Astrocyte of the cerebellum (primary cell): ENCODE measurements around the gene IL23R.
"Not testable (repeated sequence)": the region's sequence is repeated elsewhere in the genome, so short reads cannot be mapped to it uniquely, and the experiment has no call there.

Source experiments
- DNase-seq: peaks from one replicate; pipeline ENCODE4 v3.0.0-alpha.2; 2011; ENCODE audit warnings: low read depth
- H3K4me3 ChIP-seq: 2 replicates; pipeline ENCODE4 v1.5.1; 2011; ENCODE audit warnings: mild to moderate bottlenecking, low read depth, low read length, moderate library complexity
- CTCF ChIP-seq: IDR thresholded peaks from 2 replicates; pipeline ENCODE4 v1.5.1; 2012; ENCODE audit warnings: low read length, low read depth, moderate library complexity, mild to moderate bottlenecking; ENCODE audit errors: missing control alignments
- in situ Hi-C: cut with HindIII; loops from 2 replicates; pipeline ENCODE4 v1.10.0; 2017; ENCODE audit warnings: low sequenced_read_pairs

The IL23R gene

DNA sequence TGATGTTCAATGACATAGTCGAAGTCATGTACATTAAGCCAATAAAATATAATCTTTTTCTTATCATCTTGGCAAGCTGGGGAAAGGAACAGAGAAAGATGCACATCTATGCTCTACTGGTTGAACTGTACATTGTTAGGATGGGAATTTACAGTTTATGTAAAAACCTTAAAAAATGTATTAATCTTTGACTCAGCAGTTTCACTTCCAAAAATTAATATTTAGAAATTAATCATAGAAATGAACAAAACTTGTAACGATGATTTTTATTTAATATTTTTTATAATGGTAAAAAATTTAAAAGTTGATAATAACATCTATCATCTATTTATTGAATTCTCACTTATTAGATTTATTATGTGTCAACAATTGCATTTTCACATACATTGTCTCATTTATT is 25.8 kb upstream of the IL23R start:
- no peak overlapping the region for H3K4me3 ChIP-seq
- in situ Hi-C loops: no loop called here
- no peak for TF ChIP-seq CTCF
- DNase-seq: no peak

DNA sequence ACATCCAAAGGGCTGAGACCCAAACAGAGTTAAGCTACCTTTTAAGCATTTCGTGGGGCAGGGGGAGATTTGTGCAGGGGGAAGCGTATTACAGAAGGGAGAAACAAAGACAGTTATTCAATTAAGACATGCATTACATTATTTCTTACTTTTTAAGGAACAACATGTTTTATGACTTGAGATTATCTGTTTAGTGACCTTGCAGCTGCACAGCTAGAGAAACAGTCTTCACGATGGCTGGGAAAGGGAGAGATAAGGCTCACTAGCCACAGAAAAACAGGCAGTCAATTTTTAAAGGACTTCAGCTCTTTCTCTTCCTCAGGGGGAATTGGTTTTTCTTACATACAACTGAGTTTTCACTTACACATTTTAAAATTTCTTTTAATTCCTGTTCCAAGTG is 24.4 kb upstream of the IL23R start:
- H3K4me3 ChIP-seq, in situ Hi-C loops, DNase-seq: not testable (repeated sequence)

DNA sequence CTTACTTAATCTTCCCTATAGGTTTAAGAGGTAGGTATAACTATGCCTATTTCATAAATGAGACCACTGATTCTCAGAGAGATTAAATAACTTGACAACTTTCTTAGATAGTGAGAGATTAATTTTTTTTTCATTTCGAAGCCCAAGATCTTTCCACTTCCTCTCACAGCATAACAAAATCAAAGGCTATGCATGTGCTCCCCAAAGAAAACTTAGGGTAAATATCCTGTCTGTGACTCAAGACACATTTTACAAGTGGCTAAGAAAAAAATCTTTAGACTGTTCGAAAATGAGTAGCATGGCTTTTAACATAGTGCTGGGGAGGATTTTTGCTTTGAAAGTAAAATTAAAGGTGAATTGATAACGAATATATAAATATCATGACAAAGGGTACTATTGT is 23.3 kb upstream of the IL23R start:
- no peak overlapping the region for H3K4me3 ChIP-seq
- no peak for DNase-seq
- in situ Hi-C loops: no loop called here
- TF ChIP-seq CTCF: no peak

DNA sequence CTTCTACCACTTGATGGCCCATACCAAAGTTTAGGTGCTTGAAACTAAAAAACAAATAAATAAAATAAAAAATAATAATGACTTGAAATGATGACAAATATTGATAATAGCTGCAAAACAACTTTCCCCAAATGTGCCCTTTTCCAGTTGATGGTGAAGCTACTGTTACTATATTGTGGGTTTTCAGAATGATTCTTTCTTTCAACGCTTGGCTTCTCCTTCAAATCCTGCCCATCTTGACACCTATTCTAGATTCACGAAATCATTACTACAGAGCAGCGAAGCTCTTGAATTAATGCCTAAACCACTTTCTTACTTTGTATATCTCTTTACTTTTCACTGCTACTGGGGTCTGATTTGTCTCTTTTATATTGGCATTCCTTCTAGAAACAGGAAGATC is 22.3 kb upstream of the IL23R start:
- no peak for TF ChIP-seq CTCF

GRCh38 chr1:67144696-67145095 is 21.6 kb upstream of the IL23R start:
- in situ Hi-C loops: no loop called here
- H3K4me3 ChIP-seq: no peak overlapping the region
- TF ChIP-seq CTCF: peak; percentile 42
- no peak for DNase-seq

More for the DNA sequence above, 22.3 kb upstream of the IL23R start:
- in situ Hi-C loops: no loop called here
- DNase-seq: no peak
- no peak overlapping the region for H3K4me3 ChIP-seq

- in situ Hi-C loops: no loop called here
- no peak overlapping the region for H3K4me3 ChIP-seq
- no peak for TF ChIP-seq CTCF
- DNase-seq: no peak
These were observed 20.2 kb upstream of the IL23R start for GRCh38 chr1:67146101-67146500.

DNA sequence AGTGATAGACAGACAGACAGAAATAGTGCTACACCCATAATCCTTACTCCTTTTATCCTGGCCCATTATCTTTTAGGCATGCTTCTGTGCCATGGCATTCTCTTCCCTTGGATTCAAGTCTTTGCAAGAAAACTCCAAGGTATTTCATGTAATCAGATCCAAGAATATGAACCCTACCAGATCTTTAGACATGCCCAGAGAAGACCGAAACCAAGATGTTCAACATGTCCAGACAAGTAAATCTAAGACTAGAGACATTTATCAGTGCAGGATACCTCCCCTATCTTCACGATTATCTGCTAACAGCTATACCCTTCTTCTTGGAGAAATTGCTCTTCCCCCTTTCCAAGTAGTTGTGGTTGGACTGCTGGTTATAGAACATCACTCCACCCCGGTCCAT is 19.7 kb upstream of the IL23R start:
- no peak for TF ChIP-seq CTCF
- in situ Hi-C loops: no loop called here
- DNase-seq: no peak
- no peak overlapping the region for H3K4me3 ChIP-seq

DNA sequence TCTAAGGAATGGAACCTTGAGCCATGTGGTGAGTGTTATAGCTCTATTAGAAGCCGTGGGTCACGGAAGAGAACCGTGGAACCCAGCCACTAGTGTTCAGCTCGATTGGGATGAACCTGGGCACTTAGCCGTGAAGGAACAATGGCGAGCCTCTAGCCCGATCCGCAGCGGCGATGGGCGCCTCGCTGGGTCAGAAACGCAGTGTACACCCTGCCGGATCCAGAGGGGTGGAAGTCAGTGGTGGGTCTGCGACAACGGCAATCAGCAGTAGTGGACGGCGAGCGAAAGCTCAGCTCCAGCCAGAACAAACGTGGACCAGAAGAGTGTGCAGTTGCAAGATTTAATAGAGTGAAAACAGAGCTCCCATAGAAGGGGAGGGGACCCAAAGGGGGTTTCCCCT is 18.3 kb upstream of the IL23R start:
- H3K4me3 ChIP-seq, DNase-seq, in situ Hi-C loops: not testable (repeated sequence)
